H9 (cell line): Measurements from ENCODE around the gene ANKS1B. TPM values are rescaled to one million over a fixed set of nuclear protein-coding genes. Genes with fewer than 3 reads are reported as not detected.

Experiments used
- DNase-seq: peaks from one replicate; pipeline ENCODE4 v3.0.0-alpha.2; 2017
- H2AFZ ChIP-seq: one replicate; pipeline ENCODE4 v1.6.1; 2013; ENCODE audit warnings: mild to moderate bottlenecking, low read length, control low read depth, moderate library complexity
- H2AK5ac ChIP-seq: 2 replicates; pipeline ENCODE4 v1.6.1; 2013; ENCODE audit warnings: low read length, control low read depth, mixed read lengths; ENCODE audit not compliant: insufficient read length
- H2BK120ac ChIP-seq: one replicate; pipeline ENCODE4 v1.6.1; 2013; ENCODE audit warnings: low read depth, mild to moderate bottlenecking, low read length, control low read depth, inconsistent platforms; ENCODE audit not compliant: poor library complexity, severe bottlenecking
- H2BK12ac ChIP-seq: 2 replicates; pipeline ENCODE4 v1.6.1; 2013; ENCODE audit warnings: low read length, control low read depth, mixed read lengths, low read depth; ENCODE audit not compliant: insufficient read length
- H2BK15ac ChIP-seq: 2 replicates; pipeline ENCODE4 v1.6.1; 2013; ENCODE audit warnings: low read depth, low read length, control low read depth
- H2BK20ac ChIP-seq: one replicate; pipeline ENCODE4 v1.6.1; 2013; ENCODE audit warnings: low read depth, mild to moderate bottlenecking, low read length, control low read depth, inconsistent platforms; ENCODE audit not compliant: poor library complexity, severe bottlenecking
- H2BK5ac ChIP-seq: 2 replicates; pipeline ENCODE4 v1.6.1; 2013; ENCODE audit warnings: low read length, control low read depth, mixed read lengths; ENCODE audit not compliant: insufficient read length
- H3K14ac ChIP-seq: 2 replicates; pipeline ENCODE4 v1.6.1; 2013; ENCODE audit warnings: low read length, control low read depth; ENCODE audit not compliant: insufficient read depth
- H3K18ac ChIP-seq: 2 replicates; pipeline ENCODE4 v1.6.1; 2013; ENCODE audit warnings: low read depth, mild to moderate bottlenecking, mixed read lengths, low read length, control low read depth; ENCODE audit not compliant: insufficient read length
- H3K23ac ChIP-seq: 2 replicates; pipeline ENCODE4 v1.6.1; 2013; ENCODE audit warnings: low read length, control low read depth, mixed read lengths, low read depth; ENCODE audit not compliant: insufficient read length
- H3K23me2 ChIP-seq: 2 replicates; pipeline ENCODE4 v1.6.1; 2013; ENCODE audit warnings: low read depth, mild to moderate bottlenecking, mixed read lengths, low read length, control low read depth; ENCODE audit not compliant: insufficient read length, poor library complexity, severe bottlenecking
- H3K27ac ChIP-seq: 2 replicates; pipeline ENCODE4 v1.5.1; 2013; ENCODE audit warnings: low read length, control low read depth, mixed read lengths, low read depth; ENCODE audit not compliant: insufficient read length
- H3K27me3 ChIP-seq: 2 replicates; pipeline ENCODE4 v1.6.1; 2013; ENCODE audit warnings: low read length, control low read depth, inconsistent platforms; ENCODE audit not compliant: insufficient read depth
- H3K4ac ChIP-seq: 2 replicates; pipeline ENCODE4 v1.6.1; 2013; ENCODE audit warnings: low read depth, mild to moderate bottlenecking, control low read depth, inconsistent platforms, low read length, moderate library complexity
- H3K4me1 ChIP-seq: 2 replicates; pipeline ENCODE4 v1.6.1; 2013; ENCODE audit warnings: low read length, control low read depth, inconsistent platforms; ENCODE audit not compliant: insufficient read depth
- H3K4me2 ChIP-seq: 2 replicates; pipeline ENCODE4 v1.6.1; 2013; ENCODE audit warnings: low read length, control low read depth, mixed read lengths; ENCODE audit not compliant: insufficient read length, insufficient read depth
- H3K56ac ChIP-seq: 2 replicates; pipeline ENCODE4 v1.6.1; 2013; ENCODE audit warnings: low read depth, mild to moderate bottlenecking, mixed read lengths, low read length, control low read depth; ENCODE audit not compliant: insufficient read length
- H3K79me1 ChIP-seq: 2 replicates; pipeline ENCODE4 v1.6.1; 2013; ENCODE audit warnings: low read depth, mild to moderate bottlenecking, moderate library complexity, low read length, control low read depth, inconsistent platforms; ENCODE audit not compliant: insufficient read depth, poor library complexity, severe bottlenecking
- H3K79me2 ChIP-seq: 2 replicates; pipeline ENCODE4 v1.6.1; 2013; ENCODE audit warnings: low read length, control low read depth, inconsistent platforms; ENCODE audit not compliant: insufficient read depth
- H3K9ac ChIP-seq: 2 replicates; pipeline ENCODE4 v1.6.1; 2013; ENCODE audit warnings: low read length, control low read depth, mixed read lengths; ENCODE audit not compliant: insufficient read length; ENCODE audit errors: extremely low read depth
- H3K9me3 ChIP-seq: one replicate; pipeline ENCODE4 v1.6.1; 2013; ENCODE audit warnings: low read depth, low read length, inconsistent platforms; ENCODE audit not compliant: control insufficient read depth
- H3T11ph ChIP-seq: one replicate; pipeline ENCODE4 v1.6.1; 2013; ENCODE audit warnings: mild to moderate bottlenecking, low read length, control low read depth, inconsistent platforms
- H4K20me1 ChIP-seq: one replicate; pipeline ENCODE4 v1.6.1; 2013; ENCODE audit not compliant: control insufficient read depth, insufficient read length, insufficient read depth
- H4K5ac ChIP-seq: 2 replicates; pipeline ENCODE4 v1.6.1; 2013; ENCODE audit warnings: low read depth, mild to moderate bottlenecking, mixed read lengths, low read length, control low read depth; ENCODE audit not compliant: insufficient read length
- H4K8ac ChIP-seq: replicated peaks from 2 replicates; pipeline ENCODE4 v1.6.1; 2013; ENCODE audit warnings: low read length, control low read depth, mixed read lengths, low read depth; ENCODE audit not compliant: insufficient read length
- H4K91ac ChIP-seq: 2 replicates; pipeline ENCODE4 v1.6.1; 2013; ENCODE audit warnings: low read depth, mild to moderate bottlenecking, moderate library complexity, mixed read lengths, low read length, control low read depth; ENCODE audit not compliant: insufficient read length
- H3K27ac Mint-ChIP-seq, 3 experiments: 2 replicates in 2 of 3; 3 replicates in 1 of 3; pipeline ENCODE4 v1.8.0; 2020 to 2021; ENCODE audit warnings: mixed read lengths in 3 of 3, mild to moderate bottlenecking in 1 of 3, moderate library complexity in 1 of 3
- H3K27me3 Mint-ChIP-seq: 2 replicates; pipeline ENCODE4 v1.8.0; 2021; ENCODE audit warnings: low read depth, mild to moderate bottlenecking, moderate library complexity, mixed read lengths
- H3K36me3 Mint-ChIP-seq, 3 experiments: 2 replicates in 2 of 3; 3 replicates in 1 of 3; pipeline ENCODE4 v1.8.0; 2020 to 2021; ENCODE audit warnings: low read depth in 3 of 3, mixed read lengths in 3 of 3; ENCODE audit not compliant: insufficient read depth in 1 of 3
- H3K4me1 Mint-ChIP-seq, 2 experiments: 2 replicates each; pipeline ENCODE4 v1.8.0; 2020; ENCODE audit warnings: mixed read lengths in 2 of 2
- H3K4me3 Mint-ChIP-seq, 2 experiments: 2 replicates in 1 of 2; 3 replicates in 1 of 2; pipeline ENCODE4 v1.8.0; 2020 to 2021; ENCODE audit warnings: mild to moderate bottlenecking in 2 of 2, mixed read lengths in 2 of 2, moderate library complexity in 1 of 2
- H3K9me3 Mint-ChIP-seq, 2 experiments: 2 replicates in 1 of 2; 3 replicates in 1 of 2; pipeline ENCODE4 v1.8.0; 2020; ENCODE audit warnings: mild to moderate bottlenecking in 2 of 2, mixed read lengths in 2 of 2, moderate library complexity in 1 of 2
- CTCF ChIP-seq: fragments of 200-600 bp; sonication (generic); conservative IDR thresholded peaks from 3 replicates; pipeline ENCODE4 v1.8.0; 2021; ENCODE audit warnings: antibody characterized with exemption, mild to moderate bottlenecking
- total RNA-seq: library from RNA; stranded (reverse); gene quantifications from 2 replicates; pipeline ENCODE4 v1.2.1, GENCODE V29; 2021

ANKS1B gene
- total RNA-seq, 1 experiment from 2014 or later, result 4.1 TPM

- Histone ChIP-seq H3K79me1 (no peaks in the 10 kb centered on the region), H4K91ac (no peak overlapping the region), H2AFZ (no peak overlapping the region), H3K79me2 (no peaks in the 10 kb centered on the region), H2BK15ac (no peak overlapping the region), H3K18ac (no peak overlapping the region), H3K9ac (no peak overlapping the region), H3K4me1 (no peaks in the 10 kb centered on the region; the same call in 1 of the 2 replicates), H3K27ac (no peak overlapping the region), H4K20me1 (no peaks in the 10 kb centered on the region), H3K56ac (no peak overlapping the region), H3K4me2 (no peak overlapping the region), H2AK5ac (no peak overlapping the region), H2BK20ac (no peak overlapping the region), H2BK12ac (no peak overlapping the region), H3K23ac (no peak overlapping the region), H3K27me3 (no peaks in the 10 kb centered on the region), H2BK5ac (no peak overlapping the region), H4K8ac (no peak overlapping the region), H3K4ac (no peak overlapping the region), H3K23me2 (no peaks in the 10 kb centered on the region), H3T11ph (no peak overlapping the region), H2BK120ac (no peak overlapping the region), H3K9me3 (no peaks in the 10 kb centered on the region), H4K5ac (no peak overlapping the region), H3K14ac (no peak overlapping the region)
- Mint-ChIP-seq H3K4me1 (peaks cover 4 to 6% of the 10 kb centered on the region in 2 experiments), H3K36me3 (no peaks in the 10 kb centered on the region; a peak in 1 of 7 replicates), H3K4me3 (no peak overlapping the region), H3K9me3 (no peaks in the 10 kb centered on the region; a peak in 1 of 5 replicates), H3K27me3 (no peaks in the 10 kb centered on the region), H3K27ac (no peak overlapping the region)
- DNase-seq, result no peak
- no peak for TF ChIP-seq CTCF
Observed at GRCh38 chr12:98845957-98846356, 1138.8 kb downstream of the ANKS1B start.
